Pericardium fibroblast (primary cell): ENCODE measurements around the gene SPATA2. TPM values are rescaled to one million over a fixed set of nuclear protein-coding genes. Genes with fewer than 3 reads are reported as not detected.

Experiments
- total RNA-seq: library from RNA; depleted of rRNA; stranded (reverse); fragments of >200 nt; gene quantifications from 2 replicates; pipeline ENCODE4 v1.2.3, GENCODE V29; 2015

Gene SPATA2, protein sequence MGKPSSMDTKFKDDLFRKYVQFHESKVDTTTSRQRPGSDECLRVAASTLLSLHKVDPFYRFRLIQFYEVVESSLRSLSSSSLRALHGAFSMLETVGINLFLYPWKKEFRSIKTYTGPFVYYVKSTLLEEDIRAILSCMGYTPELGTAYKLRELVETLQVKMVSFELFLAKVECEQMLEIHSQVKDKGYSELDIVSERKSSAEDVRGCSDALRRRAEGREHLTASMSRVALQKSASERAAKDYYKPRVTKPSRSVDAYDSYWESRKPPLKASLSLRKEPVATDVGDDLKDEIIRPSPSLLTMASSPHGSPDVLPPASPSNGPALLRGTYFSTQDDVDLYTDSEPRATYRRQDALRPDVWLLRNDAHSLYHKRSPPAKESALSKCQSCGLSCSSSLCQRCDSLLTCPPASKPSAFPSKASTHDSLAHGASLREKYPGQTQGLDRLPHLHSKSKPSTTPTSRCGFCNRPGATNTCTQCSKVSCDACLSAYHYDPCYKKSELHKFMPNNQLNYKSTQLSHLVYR
- total RNA-seq = 1.5 and 3.0 TPM in 2 replicates

DNA sequence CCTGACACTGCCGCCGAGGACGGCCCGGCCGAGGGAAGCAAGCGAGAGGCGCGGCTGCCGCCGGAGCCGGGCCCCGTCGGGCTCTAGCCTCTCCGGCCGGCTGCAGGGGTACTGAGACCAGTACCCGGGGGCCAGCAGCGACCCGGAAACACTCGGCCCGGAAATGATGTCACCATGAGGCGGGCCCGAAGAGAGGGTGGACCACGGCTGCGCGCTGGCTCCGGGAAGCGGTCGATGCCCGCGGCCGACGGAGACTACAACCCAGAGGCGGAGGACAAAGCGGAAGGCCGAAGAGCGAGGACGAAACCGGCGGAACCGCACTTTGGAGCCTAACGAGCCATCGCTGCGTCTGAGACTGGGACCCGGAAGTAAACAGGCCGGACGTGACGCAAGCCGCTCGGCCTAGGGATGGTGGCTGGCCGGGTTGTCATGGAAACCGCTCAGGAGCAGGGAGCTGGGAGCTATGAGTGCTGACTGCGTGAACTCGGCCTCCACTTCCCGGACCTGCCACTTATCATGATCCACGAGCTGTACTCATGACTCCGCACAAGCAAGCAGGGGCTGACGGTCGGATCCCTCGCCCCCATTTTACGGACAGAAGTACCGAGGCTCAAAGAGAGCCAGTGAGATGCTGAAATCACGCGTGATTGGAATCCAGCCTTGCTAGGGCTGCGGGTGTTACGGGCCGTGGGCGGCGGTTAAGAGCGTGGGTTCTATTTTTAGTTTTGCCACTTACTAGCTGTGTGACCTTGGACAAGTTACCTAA lies at the start of gene SPATA2:
SPATA2 (minus strand) TSS at position 150 of the 766 bp plus-strand sequence. CDS start 7,039 bp downstream, outside the sequence.

DNA sequence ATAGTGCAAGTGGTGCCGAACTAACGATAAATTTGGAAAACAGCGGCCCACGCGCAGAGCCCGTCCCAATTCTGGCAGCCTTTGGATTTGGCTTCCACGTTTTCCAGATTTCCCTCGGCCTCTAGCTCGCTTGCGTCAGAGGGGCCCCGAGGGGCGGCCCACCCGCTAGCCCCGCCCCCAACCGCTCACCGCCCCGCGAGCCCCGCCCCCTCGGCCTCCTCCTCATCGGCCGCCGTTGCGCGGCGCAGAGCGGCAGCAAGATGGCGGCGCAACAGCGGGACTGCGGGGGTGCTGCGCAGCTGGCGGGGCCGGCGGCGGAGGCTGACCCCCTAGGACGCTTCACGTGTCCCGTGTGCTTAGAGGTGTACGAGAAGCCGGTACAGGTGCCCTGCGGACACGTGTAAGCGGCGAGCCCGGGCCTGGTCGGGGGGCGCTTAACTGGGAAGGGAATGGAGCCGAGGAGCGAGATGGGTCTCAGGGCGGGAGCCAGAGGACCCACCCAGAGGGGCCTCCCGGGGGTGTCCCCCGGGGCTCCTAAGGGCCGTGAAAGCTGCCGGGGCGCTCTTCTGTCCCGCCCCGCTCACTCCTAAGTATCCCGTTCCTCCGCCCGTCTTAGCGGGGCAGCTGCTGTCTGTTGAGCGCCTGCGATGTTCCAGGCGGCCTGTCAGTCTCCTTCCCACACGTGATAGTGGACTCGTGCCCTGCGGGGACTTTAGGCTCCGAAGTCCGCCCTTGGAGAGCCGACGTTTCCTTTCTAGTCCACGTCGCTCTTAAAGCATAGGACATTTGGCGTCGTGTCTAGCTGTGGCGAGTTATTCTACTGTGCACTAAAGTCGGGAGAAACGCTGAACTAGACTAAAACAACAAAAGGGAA lies 21.1 kb upstream of the SPATA2 start, which contains the start of gene RNF114:
RNF114 (plus strand) TSS at position 245 of the 874 bp plus-strand sequence; CDS start at position 261, 16 bp downstream.

Other genes with a start within 250 kb of the SPATA2 start
- 18.8 and 23.2 TPM in 2 replicates for gene B4GALT5, start 201.7 kb downstream of the SPATA2 start, total RNA-seq
- gene SLC9A8, start 102.7 kb downstream of the SPATA2 start, total RNA-seq = 3.6 and 5.3 TPM in 2 replicates
- 76.5 and 95.1 TPM in 2 replicates for gene RNF114, start 20.9 kb upstream of the SPATA2 start, total RNA-seq
- 6.0 and 10.0 TPM in 2 replicates for gene SNAI1, start 67.5 kb upstream of the SPATA2 start, total RNA-seq
- gene UBE2V1, start 197.6 kb upstream of the SPATA2 start, total RNA-seq = 78.8 and 80.1 TPM in 2 replicates
- gene PEDS1, start 238.2 kb upstream of the SPATA2 start, total RNA-seq = 34.0 and 56.9 TPM in 2 replicates